Measurements from ENCODE around the gene NLRP3. TPM values are rescaled to one million over a fixed set of nuclear protein-coding genes. Genes with fewer than 3 reads are reported as not detected.

NLRP3 gene
- total RNA-seq, 1 experiment from 2014 or later: not detected

- intact Hi-C loops (cut with micrococcal nuclease): loop anchor here (1.0 kb wide), 3 partner anchors 19 to 185 kb away; no protein-coding TSS in a partner anchor
- Histone ChIP-seq H3K9ac (ENCODE audit: low read length) (no peak overlapping the region), H4K20me1 (ENCODE audit: insufficient read depth) (no peaks in the 10 kb centered on the region), H3K9me3 (ENCODE audit: control insufficient read depth in 1 of 2, insufficient read depth in 1 of 2, low read depth in 1 of 2, low read length in 2 of 2) (no peaks in the 10 kb centered on the region), H3K4me1 (ENCODE audit: control insufficient read depth in 1 of 2, insufficient read depth in 2 of 2, low read length in 2 of 2) (no peaks in the 10 kb centered on the region), H3K79me2 (ENCODE audit: insufficient read depth, low read length) (no peaks in the 10 kb centered on the region), H3K4me2 (ENCODE audit: low read length) (no peak overlapping the region), H3K27me3 (ENCODE audit: insufficient read depth, low read length) (no peaks in the 10 kb centered on the region), H3K9me2 (ENCODE audit: insufficient read depth) (no peaks in the 10 kb centered on the region), H3K36me3 (ENCODE audit: control insufficient read depth in 1 of 2, insufficient read depth in 2 of 2, low read length in 2 of 2) (no peaks in the 10 kb centered on the region), H2AFZ (ENCODE audit: low read depth, low read length, poor library complexity, severe bottlenecking) (no peak overlapping the region), H3K4me3 (replicated peaks in 1 of 2; ENCODE audit: low read depth in 1 of 2, low read length in 2 of 2) (no peak overlapping the region), H3K27ac (ENCODE audit: low read depth, low read length) (no peak overlapping the region)
- ChIA-PET CTCF (interaction anchor here (0.7 to 2.0 kb wide), 3 partner anchors 8 to 18 kb away, joined by 3 to 16 read pairs (median 9); no protein-coding TSS in a partner anchor), POLR2A (no interaction called here), RAD21 (ENCODE audit: low non-redundant PET in 1 of 2, low total read pairs in 2 of 2, uncharacterized antibody in 2 of 2, unreplicated experiment in 2 of 2) (interaction anchor here in 1 of 2 experiments (0.7 kb wide), 1 partner anchor 18 kb away, joined by 3 read pairs; no protein-coding TSS in a partner anchor)
- DNase-seq (ENCODE audit: low read depth, low spot score): no peak
- TF ChIP-seq SRF (IDR thresholded peaks at IDR 0.05; ENCODE audit: low read depth) (no peak), EZH2 (IDR thresholded peaks at IDR 0.05) (no peak), ZBTB33 (IDR thresholded peaks at IDR 0.05; ENCODE audit: extremely low read depth, insufficient replicate concordance, low read length) (no peak), CBX3 (IDR thresholded peaks at IDR 0.05; ENCODE audit: low read depth) (no peak)
- BruUV-seq (replicated peaks): no TSS peak
- ATAC-seq: no peak
Observed at GRCh38 chr1:247390996-247391395, 25.0 kb upstream of the NLRP3 start.

DNA sequence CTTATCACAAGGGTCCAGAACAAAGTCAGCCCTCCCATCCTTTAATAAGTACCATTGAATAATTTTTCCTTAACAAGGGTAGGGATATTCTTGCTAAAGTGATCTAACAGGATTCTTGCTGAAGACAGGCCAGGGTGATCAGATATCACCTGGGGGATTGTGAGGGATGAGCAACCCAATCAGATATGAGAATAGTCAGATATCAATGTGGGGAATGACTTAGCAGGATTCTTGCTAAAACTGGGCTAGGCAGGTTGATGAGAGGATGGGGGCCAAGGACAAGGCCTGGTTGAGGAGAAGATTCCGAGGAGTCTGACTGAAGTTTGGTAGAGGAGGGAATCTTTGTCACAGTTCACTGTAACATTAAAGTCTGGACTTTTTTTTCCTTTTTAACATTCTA, 23.9 kb upstream of the NLRP3 start:
- H3K4me3 ChIP-seq (replicated peaks in 1 of 2; ENCODE audit: low read depth in 1 of 2, low read length in 2 of 2): no peak overlapping the region
- H3K4me1 ChIP-seq (ENCODE audit: control insufficient read depth in 1 of 2, insufficient read depth in 2 of 2, low read length in 2 of 2): no peaks in the 10 kb centered on the region
- H3K9me3 ChIP-seq (ENCODE audit: control insufficient read depth in 1 of 2, insufficient read depth in 1 of 2, low read depth in 1 of 2, low read length in 2 of 2): no peaks in the 10 kb centered on the region
- CTCF ChIA-PET: no interaction called here
- no peak overlapping the region for H3K27ac ChIP-seq (ENCODE audit: low read depth, low read length)
- H4K20me1 ChIP-seq (ENCODE audit: insufficient read depth): no peaks in the 10 kb centered on the region
- no peak overlapping the region for H3K9ac ChIP-seq (ENCODE audit: low read length)
- no peak for ATAC-seq
- DNase-seq (ENCODE audit: low read depth, low spot score): no peak
- H3K36me3 ChIP-seq (ENCODE audit: control insufficient read depth in 1 of 2, insufficient read depth in 2 of 2, low read length in 2 of 2): no peaks in the 10 kb centered on the region
- intact Hi-C loops (cut with micrococcal nuclease): no loop called here
- H3K79me2 ChIP-seq (ENCODE audit: insufficient read depth, low read length): no peaks in the 10 kb centered on the region
- RAD21 ChIA-PET (ENCODE audit: low non-redundant PET in 1 of 2, low total read pairs in 2 of 2, uncharacterized antibody in 2 of 2, unreplicated experiment in 2 of 2): no interaction called here
- H3K4me2 ChIP-seq (ENCODE audit: low read length): no peak overlapping the region
- H3K27me3 ChIP-seq (ENCODE audit: insufficient read depth, low read length): no peaks in the 10 kb centered on the region
- POLR2A ChIA-PET: no interaction called here
- H2AFZ ChIP-seq (ENCODE audit: low read depth, low read length, poor library complexity, severe bottlenecking): no peak overlapping the region
- no peaks in the 10 kb centered on the region for H3K9me2 ChIP-seq (ENCODE audit: insufficient read depth)
- no TSS peak for BruUV-seq (replicated peaks)
- no peak for TF ChIP-seq ATF3 (IDR thresholded peaks at IDR 0.05)
- no peak for TF ChIP-seq SRF (IDR thresholded peaks at IDR 0.05; ENCODE audit: low read depth)
- no peak for TF ChIP-seq REST (IDR thresholded peaks at IDR 0.05; ENCODE audit: low read depth)
- no peak for TF ChIP-seq POLR2AphosphoS5 (IDR thresholded peaks at IDR 0.05; ENCODE audit: low read depth, low read length)
- TF ChIP-seq SP1 (IDR thresholded peaks at IDR 0.05; ENCODE audit: low read depth): no peak
- TF ChIP-seq FOSL1 (IDR thresholded peaks at IDR 0.05; ENCODE audit: low read depth): no peak
- no peak for TF ChIP-seq ZBTB33 (IDR thresholded peaks at IDR 0.05; ENCODE audit: extremely low read depth, insufficient replicate concordance, low read length)
- no peak for TF ChIP-seq ZNF274 (IDR thresholded peaks at IDR 0.05; ENCODE audit: low read depth, low read length)
- TF ChIP-seq SIN3A (IDR thresholded peaks at IDR 0.05; ENCODE audit: low read depth): no peak
- TF ChIP-seq EZH2phosphoT487 (IDR thresholded peaks at IDR 0.05; ENCODE audit: borderline replicate concordance): no peak
- no peak for TF ChIP-seq ZFX (IDR thresholded peaks at IDR 0.05)

All from HCT116 (cell line).